LNCAP (cell line): ENCODE data around the gene SAMD9.

ENCODE experiments used
- TF ChIP-seq, protein P1 (sequence below): fragments of 450-650 bp; IDR thresholded peaks from 2 replicates; pipeline ENCODE4 v1.5.1; 2017; ENCODE audit warnings: mild to moderate bottlenecking

SAMD9 gene

DNA sequence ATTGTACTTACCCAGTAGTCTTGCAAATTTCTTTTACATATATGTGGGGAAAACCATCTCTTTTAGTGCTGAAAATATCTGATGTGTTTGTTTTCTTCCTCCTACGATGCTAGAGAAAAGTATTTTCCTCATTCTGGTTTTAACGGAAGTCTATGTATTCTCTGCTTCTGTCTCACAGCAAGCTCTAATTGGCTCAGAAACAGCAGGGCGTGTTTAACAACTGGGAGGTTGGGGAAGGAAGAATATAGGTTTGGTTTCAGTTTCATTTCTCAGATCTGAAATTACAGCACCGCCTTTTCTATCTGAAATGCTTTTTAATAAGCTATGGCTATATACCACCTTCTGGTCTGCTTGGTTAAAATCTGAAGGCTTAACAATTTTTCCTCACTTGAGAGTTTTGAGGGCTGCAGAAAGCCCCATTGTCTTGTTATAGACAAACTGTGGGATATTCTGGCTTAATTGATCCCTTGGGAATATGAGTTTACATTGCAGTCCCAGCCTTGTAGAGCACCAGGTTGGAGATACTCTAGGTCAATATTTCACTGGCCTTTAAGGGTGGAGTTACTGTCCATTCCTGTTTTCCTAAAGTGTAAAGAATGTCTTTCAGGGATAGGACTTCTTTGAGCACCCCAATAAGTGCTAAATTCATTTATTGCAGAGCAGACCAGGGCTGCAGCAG lies at the start of gene SAMD9:
SAMD9 (minus strand) TSS at position 128 of the 679 bp plus-strand sequence. CDS start 11,882 bp downstream, outside the sequence.
- TF ChIP-seq, protein P1, sequence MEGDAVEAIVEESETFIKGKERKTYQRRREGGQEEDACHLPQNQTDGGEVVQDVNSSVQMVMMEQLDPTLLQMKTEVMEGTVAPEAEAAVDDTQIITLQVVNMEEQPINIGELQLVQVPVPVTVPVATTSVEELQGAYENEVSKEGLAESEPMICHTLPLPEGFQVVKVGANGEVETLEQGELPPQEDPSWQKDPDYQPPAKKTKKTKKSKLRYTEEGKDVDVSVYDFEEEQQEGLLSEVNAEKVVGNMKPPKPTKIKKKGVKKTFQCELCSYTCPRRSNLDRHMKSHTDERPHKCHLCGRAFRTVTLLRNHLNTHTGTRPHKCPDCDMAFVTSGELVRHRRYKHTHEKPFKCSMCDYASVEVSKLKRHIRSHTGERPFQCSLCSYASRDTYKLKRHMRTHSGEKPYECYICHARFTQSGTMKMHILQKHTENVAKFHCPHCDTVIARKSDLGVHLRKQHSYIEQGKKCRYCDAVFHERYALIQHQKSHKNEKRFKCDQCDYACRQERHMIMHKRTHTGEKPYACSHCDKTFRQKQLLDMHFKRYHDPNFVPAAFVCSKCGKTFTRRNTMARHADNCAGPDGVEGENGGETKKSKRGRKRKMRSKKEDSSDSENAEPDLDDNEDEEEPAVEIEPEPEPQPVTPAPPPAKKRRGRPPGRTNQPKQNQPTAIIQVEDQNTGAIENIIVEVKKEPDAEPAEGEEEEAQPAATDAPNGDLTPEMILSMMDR = no peak

DNA sequence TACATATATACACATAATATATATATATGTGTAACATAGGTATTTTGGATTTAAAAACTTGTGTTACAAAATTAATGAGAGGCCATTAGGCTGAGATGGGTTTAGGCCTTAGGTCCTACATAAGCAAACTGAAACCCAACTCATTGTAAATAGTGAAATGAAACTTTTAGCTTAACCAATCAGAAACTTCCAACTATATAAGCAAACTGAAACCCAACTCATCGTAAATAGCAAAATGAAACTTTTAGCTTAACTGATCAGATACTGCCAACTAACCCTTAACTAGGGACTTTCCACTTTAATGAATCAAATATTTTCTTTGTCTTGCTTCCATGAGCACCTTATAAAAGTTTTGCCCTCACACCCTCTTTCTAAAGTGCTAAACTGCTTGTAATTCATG lies 47.7 kb upstream of the SAMD9 start:
- TF ChIP-seq, protein P1 = no peak

DNA sequence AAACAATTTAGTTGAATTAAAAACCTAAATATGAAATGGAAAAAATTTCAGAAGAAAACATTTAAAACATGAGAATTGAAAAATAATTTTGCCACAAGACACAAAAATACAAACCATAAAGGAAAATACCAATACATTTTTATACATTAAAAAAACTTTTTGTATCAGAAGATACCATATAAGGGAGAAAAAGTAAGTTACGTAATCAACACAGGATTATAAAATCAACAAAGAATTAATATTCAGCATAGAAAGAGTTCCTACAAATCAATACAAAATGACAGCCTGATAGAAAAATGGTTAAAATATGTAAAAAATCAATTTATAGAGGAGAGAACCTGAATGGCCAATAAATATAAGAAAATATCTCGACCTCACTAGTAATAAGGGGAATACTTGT lies 47.0 kb upstream of the SAMD9 start:
- TF ChIP-seq, protein P1 = no peak

DNA sequence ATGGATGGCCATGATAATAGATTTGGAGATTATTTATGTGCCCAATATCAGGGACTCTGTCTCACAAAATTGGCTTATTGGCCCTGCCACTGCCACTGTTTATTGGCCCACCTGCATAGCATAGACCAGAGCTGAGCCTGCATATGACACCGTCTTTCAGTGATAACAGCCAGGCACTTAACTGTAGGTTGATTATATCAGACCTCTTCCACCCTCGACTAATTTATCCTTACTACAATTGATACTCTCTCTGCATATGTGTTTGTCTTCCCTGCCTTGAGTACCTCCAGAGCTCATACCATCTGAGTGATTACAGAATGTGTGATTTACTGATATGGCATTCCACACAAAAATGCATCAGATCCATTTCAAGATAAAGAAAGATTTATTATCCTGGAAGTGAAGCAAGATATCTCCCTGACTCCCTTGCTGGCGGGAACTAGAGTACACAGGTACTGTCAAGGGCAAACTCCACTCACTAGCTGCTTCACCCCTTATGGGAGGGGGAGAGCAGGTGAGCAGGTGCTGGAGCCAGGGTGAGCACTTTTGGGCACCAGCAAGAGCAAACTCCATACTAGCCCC lies 43.5 kb upstream of the SAMD9 start:
- TF ChIP-seq, protein P1 = no peak

DNA sequence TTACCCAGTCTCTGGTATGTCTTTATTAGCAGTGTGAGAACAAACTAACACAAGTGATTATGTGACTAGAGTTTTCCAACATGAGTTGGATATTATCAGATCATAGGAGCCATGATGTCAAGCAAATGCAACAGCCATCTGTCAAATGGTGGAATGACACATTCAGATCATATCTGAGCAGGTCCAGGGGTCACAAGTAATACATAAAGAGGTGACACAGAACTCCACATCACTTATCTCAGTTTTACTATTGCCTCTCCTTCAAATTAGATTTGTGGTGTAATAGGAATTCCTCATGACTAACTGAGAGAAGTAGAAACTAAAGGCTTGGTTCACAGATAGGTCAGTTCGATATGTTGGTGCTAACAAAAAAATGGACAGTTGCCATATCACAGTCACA lies 42.6 kb upstream of the SAMD9 start:
- TF ChIP-seq, protein P1 = no peak

DNA sequence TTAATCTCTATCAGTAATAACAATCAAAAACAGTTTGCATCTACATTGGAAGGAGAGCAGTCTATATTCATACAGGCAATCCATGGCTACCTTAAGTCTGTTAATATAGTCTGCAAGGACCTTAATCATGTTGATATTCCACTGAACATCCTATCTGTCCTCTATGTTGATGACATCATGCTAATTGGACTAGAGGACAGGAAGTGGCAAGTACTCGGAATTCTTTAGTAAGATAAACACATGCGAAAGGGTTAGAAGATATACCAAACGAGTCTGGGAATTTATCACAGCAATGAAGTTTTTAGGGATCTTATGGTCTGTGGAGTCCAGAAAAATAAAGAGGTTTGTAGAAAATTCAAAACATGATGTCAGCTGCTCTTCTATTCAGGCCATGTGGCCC lies 41.7 kb upstream of the SAMD9 start:
- TF ChIP-seq, protein P1 = no peak

DNA sequence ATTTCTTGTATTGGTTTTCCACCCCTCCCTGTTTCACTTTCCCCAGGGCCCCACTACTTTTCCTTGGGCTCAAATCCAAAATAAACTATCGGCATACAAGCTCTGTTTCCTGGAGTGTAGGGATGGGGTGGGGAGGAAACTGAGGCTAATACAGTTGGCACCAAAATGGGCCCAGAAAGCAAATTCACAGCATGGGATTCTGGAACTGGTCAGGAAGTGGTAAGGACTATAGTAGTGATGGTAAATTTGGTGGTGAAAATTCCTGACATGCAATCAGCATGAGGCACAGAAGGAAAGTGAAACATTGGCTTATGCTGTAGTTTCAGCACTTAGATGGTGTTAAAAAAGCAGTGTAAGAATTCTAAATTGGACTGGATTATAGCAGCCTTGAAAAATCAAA lies 39.1 kb upstream of the SAMD9 start:
- TF ChIP-seq, protein P1 = no peak
